Sigmoid colon (tissue), 7 donors: ENCODE results near the gene TPMT. TPM values are rescaled to one million over a fixed set of nuclear protein-coding genes. Genes with fewer than 3 reads are reported as not detected.

ENCODE experiments used
- DNase-seq: peaks from one replicate; pipeline ENCODE4 v3.0.0-alpha.2; 2019
- H3K27ac ChIP-seq, 4 donors: fragments of 200-600 bp; sonication (generic); one replicate each; pipeline ENCODE4 v1.5.1; 2016 to 2019; ENCODE audit warnings: mild to moderate bottlenecking in 1 of 4
- H3K27me3 ChIP-seq, 3 donors: fragments of 200-600 bp; sonication (generic); one replicate each; pipeline ENCODE4 v1.5.1; 2019; ENCODE audit warnings: mild to moderate bottlenecking in 1 of 3
- H3K36me3 ChIP-seq, 4 donors: fragments of 200-600 bp; sonication (generic); one replicate each; pipeline ENCODE4 v1.5.1; 2016 to 2019
- H3K4me1 ChIP-seq, 4 donors: fragments of 200-600 bp; sonication (generic); one replicate each; pipeline ENCODE4 v1.5.1; 2017 to 2019
- H3K4me3 ChIP-seq, 4 donors: fragments of 200-600 bp; sonication (generic); one replicate each; pipeline ENCODE4 v1.5.1; 2017 to 2019; ENCODE audit warnings: mild to moderate bottlenecking in 2 of 4, moderate library complexity in 1 of 4
- H3K9me3 ChIP-seq, 4 donors: fragments of 200-600 bp in 3 of 4; sonication (generic) in 3 of 4; one replicate each; pipeline versions ENCODE4 v1.5.1 to v1.6.1; 2013 to 2019
- CTCF ChIP-seq, 4 experiments: fragments of 450-650 bp in 3 of 4; fragments of 200-600 bp in 1 of 4; IDR thresholded peaks; one replicate each; pipeline ENCODE4 v1.5.1; 2016 to 2019; ENCODE audit warnings: antibody characterized with exemption in 4 of 4, mild to moderate bottlenecking in 3 of 4, moderate library complexity in 2 of 4
- EP300 ChIP-seq, 4 donors: sonication (generic); formaldehyde crosslinking; IDR thresholded peaks; one replicate each; pipeline ENCODE4 v1.6.1; 2017; ENCODE audit warnings: antibody characterized with exemption in 4 of 4
- POLR2A ChIP-seq, 2 donors: fragments of 450-650 bp; IDR thresholded peaks; one replicate each; pipeline ENCODE4 v1.6.1; 2016; ENCODE audit warnings: antibody characterized with exemption in 2 of 2, mild to moderate bottlenecking in 2 of 2, moderate library complexity in 2 of 2
- POLR2AphosphoS5 ChIP-seq, 4 donors: sonication (generic); formaldehyde crosslinking; IDR thresholded peaks; one replicate each; pipeline ENCODE4 v1.6.1; 2017; ENCODE audit warnings: antibody characterized with exemption in 4 of 4
- WGBS, 2 donors: extraction: QIAGEN DNeasy Blood & Tissue Kit; methylation state at CpG; one replicate each; pipeline ENCODE4 v1.1.7; 2013; 5-methylcytosine and 5-hydroxymethylcytosine counted together
- intact Hi-C: fragments of 100-400 bp; cut with DNase I; formaldehyde crosslinking; loops from one replicate; pipeline ENCODE4 v1.15.1; 2023
- polyA plus RNA-seq, 3 donors: library from polyadenylated mRNA; stranded (reverse); fragments of 200-250 nt; gene quantifications; one replicate each; pipeline ENCODE4 v1.2.3, GENCODE V29; 2013
- total RNA-seq, 4 donors: library from RNA; depleted of rRNA; stranded (reverse); fragments of >200 nt; gene quantifications; one replicate each; pipeline ENCODE4 v1.1.0, GENCODE V29; 2016
- donor health status: healthy with polysubstance abuse.
- donor health status: Bipolar disorder and iron deficiency.
- donor health status: healthy.

Gene TPMT
- total and polyA plus RNA-seq, 7 donors = 6.6 to 131 (median 11.1) TPM

GRCh38 chr6:18088419-18089296 is 66.2 kb downstream of the TPMT start:
- no peak overlapping the region for H3K4me3 ChIP-seq
- intact Hi-C loops = no loop called here
- no peak overlapping the region for H3K27ac ChIP-seq
- H3K27me3 ChIP-seq = no peaks in the 10 kb centered on the region
- TF ChIP-seq POLR2A (IDR thresholded peaks at IDR 0.05) (no peak), CTCF (IDR thresholded peaks at IDR 0.05) (no peak), POLR2AphosphoS5 (IDR thresholded peaks at IDR 0.05) (no peak), EP300 (IDR thresholded peaks at IDR 0.05) (no peak)
- 86 to 87% methylated on average over 5 of the region's 5 CpGs for WGBS, 2 donors
- peaks cover 0 to 3% (median 0%) of the 10 kb centered on the region in 4 donors for H3K9me3 ChIP-seq
- no peak for DNase-seq
- no peaks in the 10 kb centered on the region for H3K36me3 ChIP-seq
- H3K4me1 ChIP-seq = no peaks in the 10 kb centered on the region

- DNase-seq = no peak
- H3K27ac ChIP-seq = no peak overlapping the region
- H3K4me1 ChIP-seq = no peaks in the 10 kb centered on the region
- TF ChIP-seq POLR2AphosphoS5 (IDR thresholded peaks at IDR 0.05) (no peak), POLR2A (IDR thresholded peaks at IDR 0.05) (no peak), CTCF (IDR thresholded peaks at IDR 0.05) (no peak), EP300 (IDR thresholded peaks at IDR 0.05) (no peak)
- no peaks in the 10 kb centered on the region for H3K27me3 ChIP-seq
- peaks cover 0 to 3% (median 0%) of the 10 kb centered on the region in 4 donors for H3K9me3 ChIP-seq
- no peak overlapping the region for H3K4me3 ChIP-seq
- H3K36me3 ChIP-seq = no peaks in the 10 kb centered on the region
- intact Hi-C loops = no loop called here
- WGBS, 2 donors = 89% methylated on average over 5 of the region's 5 CpGs
Observed at GRCh38 chr6:18087396-18088165, 67.3 kb downstream of the TPMT start.

- TF ChIP-seq POLR2A (IDR thresholded peaks at IDR 0.05) (no peak), POLR2AphosphoS5 (IDR thresholded peaks at IDR 0.05) (no peak), EP300 (IDR thresholded peaks at IDR 0.05) (no peak), CTCF (IDR thresholded peaks at IDR 0.05) (no peak)
- intact Hi-C loops = no loop called here
- WGBS, 2 donors = 88 to 94% methylated on average over 11 of the region's 11 CpGs
- H3K36me3 ChIP-seq = no peaks in the 10 kb centered on the region
- H3K4me3 ChIP-seq = no peak overlapping the region
- H3K27me3 ChIP-seq = no peaks in the 10 kb centered on the region
- H3K9me3 ChIP-seq = peaks cover 0 to 3% (median 0%) of the 10 kb centered on the region in 4 donors
- no peaks in the 10 kb centered on the region for H3K4me1 ChIP-seq
- no peak overlapping the region for H3K27ac ChIP-seq
- no peak for DNase-seq
Observed at GRCh38 chr6:18081025-18081668, 73.7 kb downstream of the TPMT start.

- TF ChIP-seq POLR2AphosphoS5 (IDR thresholded peaks at IDR 0.05) = no peak
- no peak for TF ChIP-seq POLR2A (IDR thresholded peaks at IDR 0.05)
- TF ChIP-seq CTCF (IDR thresholded peaks at IDR 0.05) = no peak
- no peak for TF ChIP-seq EP300 (IDR thresholded peaks at IDR 0.05)
- no peaks in the 10 kb centered on the region for H3K36me3 ChIP-seq
- H3K27me3 ChIP-seq = no peaks in the 10 kb centered on the region
- H3K27ac ChIP-seq = no peak overlapping the region
- intact Hi-C loops = no loop called here
- H3K4me1 ChIP-seq = no peaks in the 10 kb centered on the region
- H3K9me3 ChIP-seq = peaks cover 0 to 3% (median 0%) of the 10 kb centered on the region in 4 donors
- 92 to 94% methylated on average over 4 of the region's 4 CpGs for WGBS, 2 donors
- H3K4me3 ChIP-seq = no peak overlapping the region
- DNase-seq = no peak
Observed at GRCh38 chr6:18080544-18080943, 74.3 kb downstream of the TPMT start.
